Gastrocnemius medialis (tissue), 4 donors: ENCODE measurements around the gene NR5A1.

Experiments
- CTCF ChIP-seq, 5 experiments: fragments of 450-650 bp in 3 of 5; fragments of 200-600 bp in 2 of 5; sonication (generic) in 2 of 5; IDR thresholded peaks in 4 of 5; conservative IDR thresholded peaks in 1 of 5; 1 replicate in 4 of 5; 2 replicates in 1 of 5; pipeline ENCODE4 v1.5.1; 2016 to 2019; ENCODE audit warnings: antibody characterized with exemption in 5 of 5, mild to moderate bottlenecking in 3 of 5, moderate library complexity in 3 of 5
- POLR2A ChIP-seq, 2 donors: fragments of 450-650 bp; IDR thresholded peaks; one replicate each; pipeline ENCODE4 v1.6.1; 2017; ENCODE audit warnings: antibody characterized with exemption in 2 of 2, mild to moderate bottlenecking in 2 of 2, moderate library complexity in 2 of 2

GRCh38 chr9:124453586-124454191 lies 53.5 kb downstream of the NR5A1 start:
- no peak for TF ChIP-seq CTCF (IDR thresholded peaks at IDR 0.05 in 4 of 5, conservative IDR thresholded peaks at IDR 0.05 in 1 of 5)
- TF ChIP-seq POLR2A (IDR thresholded peaks at IDR 0.05), result no peak
